ENCODE measurements around the gene PLPP3.
"Not testable (repeated sequence)": the region's sequence is repeated elsewhere in the genome, so short reads cannot be mapped to it uniquely, and the experiment has no call there.

PLPP3 gene

DNA sequence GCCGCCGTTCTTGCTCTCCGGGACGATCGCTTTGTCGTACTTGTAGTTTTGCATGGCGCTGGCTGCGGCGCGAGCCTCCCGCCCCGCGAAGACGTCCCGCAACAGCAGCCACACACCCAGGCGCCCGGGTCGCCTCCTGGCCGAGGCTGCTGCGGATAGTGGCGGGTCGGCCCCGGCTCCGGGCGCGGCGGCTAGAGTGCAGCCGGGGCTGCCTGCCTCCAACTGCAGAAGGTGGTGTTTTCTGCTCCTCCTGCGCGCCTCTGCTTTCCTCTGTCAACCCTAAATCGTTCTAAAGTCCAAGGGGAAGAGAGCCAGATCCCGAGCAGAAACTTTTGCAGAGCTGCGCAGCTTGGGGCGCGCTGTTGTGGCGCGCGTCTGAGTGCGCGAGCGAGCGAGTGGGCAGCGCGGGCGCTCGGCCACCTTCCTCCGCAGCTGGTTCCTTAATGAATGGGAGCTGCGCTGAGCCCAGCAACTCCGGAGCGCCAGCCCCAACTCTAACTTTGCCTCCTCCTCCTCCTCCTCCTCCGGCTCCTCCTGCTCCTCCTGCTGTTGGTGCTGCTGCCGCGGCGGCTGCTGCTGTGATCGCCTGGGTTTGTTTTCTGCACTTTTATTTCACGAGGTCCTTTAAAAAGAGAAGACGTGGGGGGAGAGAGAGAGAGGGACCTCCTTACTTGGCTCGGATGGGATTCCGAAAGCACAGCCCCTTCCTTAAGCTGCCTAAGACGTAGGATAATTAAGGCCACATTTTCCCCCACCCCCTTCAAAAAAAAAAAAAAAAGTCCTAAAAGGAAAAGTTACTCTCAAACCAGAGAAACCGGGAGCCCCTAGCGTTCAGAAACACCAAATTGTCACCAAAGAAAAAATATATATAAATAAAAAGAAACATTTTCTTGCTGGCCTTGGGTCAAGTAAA, at the start of gene PLPP3:
TSS of gene PLPP3 (minus strand) at position 601 of the 913 bp plus-strand sequence. CDS start at position 54, 547 bp downstream.
- peak; percentile 51 to 71 (median 66) for DNase-seq

DNA sequence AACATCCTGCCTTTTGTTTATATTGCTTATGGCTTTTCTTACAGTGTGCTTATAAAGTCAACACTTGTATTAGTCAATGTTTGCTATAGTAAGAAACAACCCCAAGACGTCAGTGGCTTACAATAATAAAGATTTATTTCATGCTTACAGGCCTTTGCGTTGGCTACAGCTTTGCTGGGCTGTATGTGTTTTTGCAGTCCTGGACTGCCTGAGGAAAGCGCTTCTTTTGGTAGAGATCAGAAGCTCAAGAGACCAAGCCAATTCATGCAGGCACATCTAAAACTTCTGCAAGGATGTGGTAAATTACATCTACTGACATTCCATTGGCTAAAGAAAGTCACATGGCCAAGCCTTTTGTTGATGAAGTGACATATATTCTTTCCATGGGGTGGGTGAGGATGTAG, 48.3 kb upstream of the PLPP3 start:
- DNase-seq: no peak

- no peak for DNase-seq
Measured at GRCh38 chr1:56627019-56627635, 47.8 kb upstream of the PLPP3 start.

GRCh38 chr1:56626546-56626945, 47.2 kb upstream of the PLPP3 start:
- no peak for DNase-seq

GRCh38 chr1:56625819-56626440, 46.6 kb upstream of the PLPP3 start:
- DNase-seq: no peak

DNA sequence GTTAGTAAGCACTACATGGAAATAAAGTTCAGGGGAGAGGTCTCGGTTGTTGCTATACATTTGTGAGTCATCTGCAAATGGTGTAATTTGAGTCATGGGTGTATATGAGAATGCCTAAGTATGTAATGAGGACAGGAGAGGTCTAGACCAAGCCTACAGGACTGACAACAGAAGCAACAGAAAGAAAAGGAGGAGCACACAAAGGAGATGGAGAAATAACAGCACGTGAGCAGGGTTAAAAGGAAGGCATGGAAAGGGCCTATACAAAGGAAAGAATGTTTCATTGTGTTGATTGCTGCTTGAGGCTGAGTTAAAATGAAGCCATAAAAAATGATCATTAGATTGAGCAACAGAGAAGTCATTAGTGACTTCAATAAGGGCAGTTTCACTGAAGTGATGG, 37.8 kb upstream of the PLPP3 start:
- no peak for DNase-seq

- DNase-seq: not testable (repeated sequence)
Measured at GRCh38 chr1:56610770-56611169, 31.4 kb upstream of the PLPP3 start.

- DNase-seq: not testable (repeated sequence)
Measured at GRCh38 chr1:56610097-56610496, 30.7 kb upstream of the PLPP3 start.

DNA sequence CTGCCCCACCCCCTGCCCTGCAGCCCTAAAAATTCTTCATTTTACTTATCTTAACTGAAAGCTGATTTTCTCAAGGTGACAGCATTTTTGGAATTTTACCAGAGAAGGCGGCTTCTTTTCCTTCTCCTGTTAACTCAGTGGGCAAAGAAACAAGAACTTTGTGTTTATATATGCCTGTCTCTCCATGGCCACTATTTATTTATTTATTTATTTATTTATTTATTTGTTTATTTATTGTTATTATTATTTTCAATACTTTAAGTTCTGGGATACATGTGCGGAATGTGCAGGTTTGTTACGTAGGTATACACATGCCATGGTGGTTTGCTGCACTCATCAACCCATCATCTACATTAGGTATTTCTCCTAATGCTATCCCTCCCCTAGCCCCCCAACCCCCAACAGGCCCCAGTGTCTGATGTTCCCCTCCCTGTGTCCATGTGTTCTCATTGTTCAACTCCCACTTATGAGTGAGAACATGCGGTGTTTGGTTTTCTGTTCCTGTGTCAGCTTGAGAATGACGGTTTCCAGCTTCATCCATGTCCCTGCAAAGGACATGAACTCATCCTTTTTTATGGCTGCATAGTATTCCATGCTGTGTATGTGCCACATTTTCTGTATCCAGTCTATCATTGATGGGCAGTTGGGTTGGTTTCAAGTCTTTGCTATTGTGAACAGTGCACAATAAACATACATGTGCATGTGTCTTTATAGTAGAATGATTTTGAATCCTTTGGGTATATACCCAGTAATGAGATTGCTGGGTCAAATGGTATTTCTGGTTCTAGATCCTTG, 16.2 kb upstream of the PLPP3 start:
- DNase-seq: not testable (repeated sequence)

GRCh38 chr1:56591909-56592308, 12.5 kb upstream of the PLPP3 start:
- no peak for DNase-seq

GRCh38 chr1:56590520-56591011, 11.2 kb upstream of the PLPP3 start:
- DNase-seq: no peak

DNA sequence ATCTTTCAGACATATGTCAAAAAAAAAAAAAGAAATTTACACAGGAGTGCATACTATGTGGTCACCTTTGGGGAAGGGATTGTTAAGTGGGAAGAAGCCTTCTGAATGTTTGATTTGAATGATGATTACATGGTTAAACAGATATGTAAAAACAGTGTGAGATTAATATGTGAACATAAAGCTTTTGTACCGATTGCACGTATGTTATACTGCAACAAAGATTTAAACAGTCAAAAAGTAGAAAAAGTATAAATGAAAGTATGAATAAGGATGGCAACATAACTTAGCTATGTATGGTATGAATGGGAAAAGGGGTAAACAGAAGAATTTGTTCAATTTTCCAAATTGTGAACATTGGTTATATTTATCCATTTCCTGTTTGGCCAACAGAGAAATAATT, 10.0 kb upstream of the PLPP3 start:
- no peak for DNase-seq

DNA sequence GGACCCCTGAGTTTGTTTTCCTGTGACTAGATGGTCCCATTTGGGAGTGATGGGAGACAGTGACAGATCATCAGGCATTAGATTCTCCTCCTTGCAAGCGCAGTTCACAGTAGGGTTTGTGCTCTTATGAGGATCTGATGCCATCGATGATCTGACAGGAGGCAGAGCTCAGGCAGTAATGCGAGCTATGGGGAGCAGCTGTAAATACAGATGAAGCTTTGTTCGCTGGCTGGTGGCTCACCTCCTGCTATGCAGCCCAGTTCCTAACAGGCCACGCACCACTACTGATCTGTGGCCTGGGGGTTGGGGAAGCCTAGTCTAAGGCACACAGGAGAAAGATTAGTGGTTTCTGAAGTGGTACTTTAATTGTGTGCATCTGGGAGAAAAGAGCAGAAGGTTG, 7.1 kb upstream of the PLPP3 start:
- peak in 1 of 3 experiments; percentile 4 for DNase-seq

DNA sequence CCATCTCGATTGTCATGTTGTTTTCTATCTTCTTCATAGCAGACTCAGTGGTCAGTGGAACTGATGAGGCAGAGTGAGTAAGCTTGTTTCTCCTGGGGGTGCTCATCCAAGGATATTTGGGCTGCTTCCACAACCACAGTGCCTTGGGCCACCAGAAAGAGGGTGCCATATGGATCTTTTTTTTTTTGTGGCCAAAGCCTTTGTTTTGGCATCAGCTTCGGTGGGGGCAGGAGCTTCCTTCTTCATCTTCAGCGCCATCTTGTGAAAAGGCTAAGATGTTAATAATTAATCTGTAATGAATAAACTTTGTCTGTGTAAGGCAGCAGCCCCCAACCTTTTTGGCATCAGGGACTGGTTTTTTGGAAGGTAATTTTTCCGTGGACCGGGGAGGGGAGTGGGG, 6.6 kb upstream of the PLPP3 start:
- no peak for DNase-seq

DNA sequence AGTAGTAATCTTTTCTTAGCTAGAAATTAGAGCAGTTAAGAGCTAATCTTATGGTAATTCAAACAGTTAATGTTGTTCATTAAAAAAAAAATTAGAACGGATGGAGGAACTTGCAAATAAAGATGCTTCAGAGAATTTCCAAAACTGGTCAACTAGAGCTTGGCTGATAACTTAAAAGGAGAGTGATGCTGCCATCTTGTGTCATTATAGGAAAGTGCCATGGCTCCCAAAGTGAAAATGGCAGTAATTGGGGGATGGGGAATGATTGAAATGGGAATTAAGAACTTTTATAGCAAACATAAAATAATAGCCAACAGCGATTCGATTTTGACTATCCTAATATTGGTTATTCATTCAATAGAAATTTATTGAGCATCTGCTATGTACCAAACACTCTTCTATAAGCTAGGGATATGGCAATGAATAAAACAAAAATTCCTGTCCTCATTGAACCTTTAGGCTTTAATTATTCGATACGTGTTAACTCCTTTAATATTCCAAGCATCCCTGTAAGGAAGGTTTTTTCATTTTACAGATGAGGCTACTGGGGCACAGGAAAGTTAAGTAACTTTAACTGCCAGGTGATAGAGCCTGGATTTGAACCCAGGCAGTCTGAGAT, 5.7 kb upstream of the PLPP3 start:
- peak; percentile 12 to 74 (median 32) for DNase-seq

DNA sequence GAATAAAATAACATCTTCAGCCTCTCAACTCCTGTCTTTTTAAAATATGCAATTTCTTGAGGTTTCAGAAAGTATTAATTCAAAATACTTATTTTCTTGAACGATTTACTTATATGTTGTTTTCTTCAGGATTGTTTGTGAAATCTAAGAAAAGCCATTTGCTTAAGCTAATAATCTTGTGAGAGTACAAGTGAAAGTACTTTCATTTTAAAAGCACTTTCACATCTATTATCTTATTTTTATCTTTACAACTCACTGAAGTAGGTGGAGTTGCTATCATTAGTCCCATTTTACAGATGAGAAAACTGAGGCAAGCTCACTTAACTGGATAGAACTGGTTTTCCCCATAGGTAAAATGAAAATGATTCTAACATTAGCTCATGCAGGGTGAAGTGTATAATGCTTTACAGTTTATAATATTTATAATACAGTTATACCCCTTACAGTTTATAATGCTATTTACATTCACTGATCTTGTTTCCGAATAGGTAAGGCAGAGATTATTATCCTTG, 4.7 kb upstream of the PLPP3 start:
- no peak for DNase-seq

DNA sequence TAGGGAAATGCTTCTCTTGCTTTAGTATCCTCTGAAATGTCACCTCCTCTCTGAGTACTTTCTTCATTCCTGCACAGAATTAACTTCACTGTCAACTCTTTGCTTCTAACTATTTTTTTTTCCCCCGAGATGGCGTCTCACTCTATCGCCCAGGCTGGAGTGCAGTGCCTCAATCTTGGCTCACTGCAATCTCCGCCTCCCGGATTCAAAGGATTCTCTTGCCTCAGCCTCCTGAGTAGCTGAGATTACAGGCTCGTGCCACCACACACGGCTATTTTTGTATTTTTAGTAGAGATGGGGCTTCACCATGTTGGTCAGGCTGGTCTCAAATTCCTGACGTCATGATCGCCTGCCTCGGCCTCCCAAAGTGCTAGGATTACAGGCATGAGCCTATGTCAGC, 1.4 kb upstream of the PLPP3 start:
- no peak for DNase-seq

DNA sequence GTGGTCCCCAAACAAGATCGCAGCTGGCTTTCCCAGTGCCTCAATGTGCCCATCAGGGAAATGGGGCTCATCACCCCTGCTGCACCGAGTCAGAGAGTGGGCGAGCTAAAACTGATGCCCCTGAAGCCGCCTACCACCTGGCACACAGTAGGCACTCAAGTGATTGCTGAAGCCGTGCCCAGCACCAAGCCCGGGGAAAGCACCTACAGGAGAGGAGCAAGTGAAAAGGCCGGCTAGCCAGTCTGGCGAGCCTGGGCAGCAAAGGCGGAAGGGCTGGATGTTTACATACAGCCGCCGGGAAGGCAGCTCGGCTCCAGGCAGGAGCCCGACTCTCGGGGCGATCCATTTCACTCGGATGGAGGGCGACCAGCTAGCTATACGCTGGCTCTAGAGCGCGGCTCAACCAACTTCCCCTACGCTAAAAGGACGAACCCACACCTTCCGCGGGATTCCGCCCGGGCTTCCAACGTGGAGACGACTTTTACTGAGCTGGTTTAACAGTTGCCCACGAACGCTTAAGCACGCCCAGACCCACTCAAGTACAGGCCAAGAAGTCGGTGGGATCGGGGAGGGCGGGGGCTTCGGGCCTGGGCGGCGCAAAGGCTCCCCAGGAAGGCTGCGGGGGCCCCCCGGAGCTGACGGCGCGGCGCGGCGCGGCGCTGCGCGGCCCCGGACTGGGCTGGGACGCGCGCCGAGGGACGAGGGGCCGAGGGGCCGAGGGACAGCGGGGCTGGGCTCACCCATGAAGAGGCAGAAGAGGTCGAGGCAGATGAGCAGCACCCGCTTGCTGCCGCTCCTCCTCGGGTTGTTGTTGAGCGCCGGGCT, 1.0 kb downstream of the PLPP3 start:
- peak; percentile 62 to 73 (median 63) for DNase-seq

- no peak for DNase-seq
Measured at GRCh38 chr1:56577406-56578137, 1.8 kb downstream of the PLPP3 start.

GRCh38 chr1:56576880-56577405, 2.4 kb downstream of the PLPP3 start:
- DNase-seq: peak in 2 of 3 experiments; percentile 23 to 25
